Neural progenitor cell (in vitro differentiated cells): ENCODE measurements around the gene A2M.

Source experiments
- EZH2phosphoT487 ChIP-seq: fragments of 200-600 bp; sonication (generic); IDR thresholded peaks from 2 replicates; pipeline ENCODE4 v1.6.1; 2017; ENCODE audit warnings: antibody characterized with exemption
- TF ChIP-seq, protein P1 (sequence below): fragments of 200-600 bp; sonication (generic); IDR thresholded peaks from 2 replicates; pipeline ENCODE4 v1.5.1; 2017; ENCODE audit warnings: antibody characterized with exemption, mild to moderate bottlenecking

- TF ChIP-seq, protein P1, sequence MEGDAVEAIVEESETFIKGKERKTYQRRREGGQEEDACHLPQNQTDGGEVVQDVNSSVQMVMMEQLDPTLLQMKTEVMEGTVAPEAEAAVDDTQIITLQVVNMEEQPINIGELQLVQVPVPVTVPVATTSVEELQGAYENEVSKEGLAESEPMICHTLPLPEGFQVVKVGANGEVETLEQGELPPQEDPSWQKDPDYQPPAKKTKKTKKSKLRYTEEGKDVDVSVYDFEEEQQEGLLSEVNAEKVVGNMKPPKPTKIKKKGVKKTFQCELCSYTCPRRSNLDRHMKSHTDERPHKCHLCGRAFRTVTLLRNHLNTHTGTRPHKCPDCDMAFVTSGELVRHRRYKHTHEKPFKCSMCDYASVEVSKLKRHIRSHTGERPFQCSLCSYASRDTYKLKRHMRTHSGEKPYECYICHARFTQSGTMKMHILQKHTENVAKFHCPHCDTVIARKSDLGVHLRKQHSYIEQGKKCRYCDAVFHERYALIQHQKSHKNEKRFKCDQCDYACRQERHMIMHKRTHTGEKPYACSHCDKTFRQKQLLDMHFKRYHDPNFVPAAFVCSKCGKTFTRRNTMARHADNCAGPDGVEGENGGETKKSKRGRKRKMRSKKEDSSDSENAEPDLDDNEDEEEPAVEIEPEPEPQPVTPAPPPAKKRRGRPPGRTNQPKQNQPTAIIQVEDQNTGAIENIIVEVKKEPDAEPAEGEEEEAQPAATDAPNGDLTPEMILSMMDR = no peak
- no peak for TF ChIP-seq EZH2phosphoT487
These were observed 23.7 kb downstream of the A2M start for GRCh38 chr12:9091891-9092598.
